ENCODE measurements around the gene RELL2. TPM values are rescaled to one million over a fixed set of nuclear protein-coding genes. Genes with fewer than 3 reads are reported as not detected.

RELL2 gene
- polyA plus RNA-seq, 3 donors, result 1.4 to 2.6 (median 1.5) TPM

DNA sequence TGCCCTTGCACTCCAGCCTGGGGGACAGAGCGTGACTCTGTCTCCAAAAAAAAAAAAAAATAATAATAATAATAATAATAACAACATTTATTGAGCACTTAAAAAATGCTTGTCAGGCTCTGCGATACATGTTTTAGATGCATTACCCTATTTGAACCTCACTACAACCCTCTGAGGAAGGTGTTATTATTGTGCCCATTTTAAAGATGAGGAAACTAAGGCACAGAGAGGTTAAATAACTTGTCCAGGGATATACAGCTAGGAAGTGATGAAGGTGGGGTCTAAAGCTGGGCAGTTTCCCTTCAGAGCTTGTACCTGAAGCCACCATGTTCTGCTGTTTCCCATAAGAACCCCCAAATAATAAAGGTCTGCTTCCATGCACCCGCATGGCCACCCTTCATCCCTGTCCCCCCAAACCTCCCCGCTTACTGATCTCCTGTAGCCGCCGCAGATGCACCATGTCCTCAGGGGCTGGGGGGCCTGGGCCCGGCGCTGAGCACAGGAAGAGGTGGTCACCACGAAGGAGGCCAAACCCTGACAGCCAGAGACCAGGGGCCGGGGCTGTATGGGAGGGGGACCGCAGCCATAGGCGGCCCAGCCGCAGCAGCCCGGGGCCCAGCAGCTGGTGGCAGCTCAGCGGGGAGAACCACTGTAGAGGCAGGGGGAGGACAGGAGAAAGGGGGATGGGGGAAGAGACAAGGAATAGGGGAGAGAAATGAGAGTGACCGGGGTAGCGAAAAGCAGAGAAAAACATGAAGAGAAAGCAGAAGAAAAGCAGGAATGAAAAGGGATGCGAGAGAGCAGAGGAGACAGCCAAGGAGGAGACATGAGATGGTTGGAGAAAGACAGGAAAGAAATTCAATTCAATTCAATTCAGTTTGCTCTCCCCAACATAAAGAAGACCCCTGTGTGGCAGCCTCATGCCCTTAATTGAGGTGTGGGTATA is 29.5 kb downstream of the RELL2 start:
- no peak overlapping the region for H3K27ac ChIP-seq (ENCODE audit: low read depth, low read length)
- 86 to 90% (median 88%) methylated on average over 18 of the region's 18 CpGs for WGBS, 3 donors

DNA sequence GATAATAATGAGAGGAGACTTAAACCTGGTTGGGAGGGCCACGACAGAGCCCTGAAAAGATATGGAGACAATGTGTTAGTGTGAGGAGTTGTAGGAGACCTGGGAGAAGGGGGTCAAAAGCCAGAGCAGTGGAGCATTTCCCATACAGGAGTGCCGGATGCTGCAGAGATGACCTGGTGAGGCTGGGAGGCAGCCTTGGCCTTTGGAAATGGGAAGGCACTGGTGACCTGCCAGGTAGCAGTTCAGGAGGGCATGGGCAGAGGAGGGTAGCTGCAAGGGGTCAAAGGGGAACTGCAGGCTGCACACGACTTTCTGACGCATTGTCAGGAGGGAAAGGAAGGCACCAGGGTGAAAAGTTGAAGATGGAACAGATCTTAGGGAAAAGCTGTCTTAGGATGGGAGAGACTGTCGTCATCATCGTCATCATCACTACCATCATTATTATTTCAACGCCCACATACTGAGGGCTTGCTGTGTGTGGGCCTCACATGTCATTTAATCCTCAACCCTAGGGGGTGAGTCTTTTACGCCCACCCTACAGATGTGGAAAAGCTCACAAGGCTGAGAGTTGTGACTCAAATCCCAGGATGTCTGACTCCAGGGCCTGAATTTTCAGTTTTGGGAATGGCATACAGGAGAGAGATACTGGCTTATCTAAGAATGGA is 31.9 kb downstream of the RELL2 start:
- H3K27ac ChIP-seq (ENCODE audit: low read depth, low read length), result no peak overlapping the region

DNA sequence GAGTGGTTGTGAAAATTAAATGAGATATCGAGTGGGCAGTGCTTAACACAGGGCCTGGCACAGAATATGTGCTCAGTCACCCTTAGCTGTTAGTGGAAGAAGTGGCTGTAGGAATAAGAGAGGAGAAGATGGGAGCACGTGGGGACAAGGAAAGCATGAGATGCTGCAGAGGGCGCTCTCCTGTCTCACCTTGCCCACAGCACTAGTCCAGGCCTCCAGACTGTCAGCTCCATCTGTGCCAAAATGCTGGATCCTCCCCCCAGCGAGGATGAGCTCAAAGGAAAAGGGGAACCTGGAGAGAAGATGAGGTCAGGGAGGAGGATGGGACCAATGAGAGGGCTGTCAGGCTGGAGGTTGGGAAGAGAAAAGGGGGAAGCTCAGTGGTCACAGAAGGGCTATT is 32.7 kb downstream of the RELL2 start:
- H3K27ac ChIP-seq (ENCODE audit: low read depth, low read length), result no peak overlapping the region
- WGBS, 3 donors, result 78 to 88% (median 79%) methylated on average over 4 of the region's 4 CpGs

More for the DNA sequence above, 31.9 kb downstream of the RELL2 start:
- WGBS, 3 donors, result 80 to 83% (median 82%) methylated on average over 8 of the region's 8 CpGs

DNA sequence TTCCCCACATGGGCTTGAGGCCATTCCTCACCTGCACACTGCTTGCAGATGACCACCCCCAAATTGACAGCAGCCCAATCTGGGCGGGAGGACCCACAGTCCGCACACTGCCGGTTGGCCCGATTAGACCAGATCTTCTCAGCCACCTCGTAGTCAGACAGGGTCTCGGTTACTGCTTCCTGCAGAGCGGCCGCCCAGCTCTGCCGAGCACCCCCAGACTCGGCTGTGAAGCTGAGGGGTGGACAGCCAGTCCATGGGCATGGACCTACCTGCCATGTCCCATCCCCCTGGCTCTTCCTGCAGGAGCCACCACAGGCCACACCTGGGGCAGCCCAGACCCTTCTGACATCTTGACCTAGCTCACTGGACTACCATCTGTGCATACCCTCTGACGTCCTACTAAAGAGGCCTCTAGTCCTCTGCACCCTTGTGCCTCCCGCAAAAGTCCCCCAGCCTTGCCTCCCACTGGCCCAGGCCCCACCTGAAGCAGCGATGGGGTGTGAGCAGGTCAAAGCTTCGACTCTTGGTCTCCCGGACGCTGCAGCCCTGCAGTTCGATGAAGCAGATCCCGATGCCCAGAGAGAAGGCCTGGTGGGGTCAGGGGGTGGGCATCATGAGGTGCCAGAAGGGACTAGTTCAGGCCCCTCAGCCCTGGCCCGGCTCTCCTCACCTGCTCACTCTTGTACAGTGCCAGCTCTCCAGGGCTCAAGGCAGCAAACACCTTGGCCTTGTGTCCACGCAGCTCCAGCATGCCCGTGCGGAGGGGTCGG is 35.5 kb downstream of the RELL2 start:
- WGBS, 3 donors, result 86 to 94% (median 94%) methylated on average over 21 to 23 of the region's 23 CpGs
- no peak overlapping the region for H3K27ac ChIP-seq (ENCODE audit: low read depth, low read length)

DNA sequence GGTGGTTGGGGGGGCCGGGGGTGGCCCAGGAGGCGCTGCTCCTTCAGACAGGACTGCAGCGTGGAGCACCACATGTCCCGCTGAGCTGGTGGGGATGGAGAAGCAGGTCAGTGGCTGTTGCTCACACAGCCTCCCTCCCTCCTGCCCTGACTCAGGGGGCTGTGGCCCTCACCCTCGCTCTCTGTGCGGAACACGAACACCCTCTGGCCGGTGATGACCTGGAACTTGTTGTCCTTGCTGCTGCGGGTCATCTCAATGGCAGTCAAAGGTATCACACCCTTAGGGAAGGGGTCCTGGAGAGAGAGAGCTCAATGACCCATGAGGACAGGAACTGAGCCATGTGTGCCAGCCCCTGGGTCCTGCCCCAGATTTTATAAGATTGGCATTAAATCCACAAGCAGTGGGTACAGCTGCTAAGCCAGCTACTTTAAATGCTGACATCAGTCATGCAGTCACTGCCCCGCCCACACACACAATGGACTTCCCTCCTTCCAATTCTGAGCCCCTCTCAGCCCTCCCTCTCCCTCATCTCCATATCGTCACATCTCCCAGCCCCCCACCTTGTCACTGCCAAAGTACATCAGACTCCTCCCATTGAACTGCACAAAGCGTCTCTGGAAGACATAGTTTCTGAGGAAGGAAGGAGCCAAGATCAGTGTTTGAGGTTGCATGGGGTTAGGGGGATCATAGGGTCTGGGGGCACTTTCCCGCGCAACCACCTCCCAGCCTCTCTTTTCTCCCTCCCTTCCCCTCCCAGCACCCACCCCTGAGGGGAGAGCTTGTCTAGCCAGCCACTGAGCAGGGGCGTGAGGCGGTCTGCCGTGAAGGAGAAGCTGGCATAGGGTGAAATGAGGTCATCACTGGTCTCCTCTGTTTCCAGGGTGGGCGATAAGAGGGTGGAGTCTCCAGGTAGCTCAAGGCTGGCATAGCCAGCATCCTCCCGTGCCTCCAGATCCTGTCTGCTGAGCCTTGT is 36.3 kb downstream of the RELL2 start:
- H3K27ac ChIP-seq (ENCODE audit: low read depth, low read length), result no peak overlapping the region
- 69 to 77% (median 74%) methylated on average over 19 of the region's 19 CpGs for WGBS, 3 donors

DNA sequence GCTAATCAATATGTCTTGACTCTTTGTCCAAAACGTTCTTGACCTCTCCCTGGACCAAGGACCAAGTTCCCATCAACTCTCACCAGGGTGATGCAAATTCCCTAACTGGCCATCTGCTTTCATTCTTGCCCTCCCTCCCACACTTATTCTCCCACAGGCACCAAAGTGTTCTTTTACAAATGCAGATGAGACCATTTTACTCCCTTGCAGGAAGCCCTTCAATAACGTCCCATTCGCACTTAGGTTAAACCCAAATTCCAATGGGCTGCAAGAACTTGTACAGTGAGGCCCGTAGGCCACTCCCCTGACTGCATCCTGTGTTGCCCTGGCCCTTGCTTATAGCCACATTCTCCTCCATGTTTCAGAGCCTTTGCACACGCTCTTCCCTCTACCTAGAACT is 38.0 kb downstream of the RELL2 start:
- WGBS, 3 donors, result 70 to 72% (median 71%) methylated on average over 5 of the region's 5 CpGs

DNA sequence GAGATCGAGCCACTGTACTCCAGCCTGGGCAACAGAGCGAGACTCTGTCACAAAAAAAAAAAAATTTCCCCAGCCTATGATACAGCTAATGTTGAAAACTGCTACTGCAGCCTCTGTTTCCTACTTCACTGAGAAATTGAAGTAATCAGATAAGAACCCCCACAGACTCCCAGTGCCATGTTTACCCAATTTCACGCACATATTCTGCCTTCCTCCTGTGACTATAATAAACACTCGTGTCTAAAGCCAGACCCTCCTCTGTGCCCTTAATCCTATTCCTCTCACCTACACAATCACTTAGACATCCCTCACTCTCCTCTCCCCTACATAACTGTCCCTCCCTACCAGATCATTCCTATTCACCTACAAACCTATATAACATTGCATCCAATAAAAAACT is 38.9 kb downstream of the RELL2 start:
- 85 to 91% (median 91%) methylated on average over 4 of the region's 4 CpGs for WGBS, 3 donors
- no peak overlapping the region for H3K27ac ChIP-seq (ENCODE audit: low read depth, low read length)

More for the DNA sequence above, 38.0 kb downstream of the RELL2 start:
- H3K27ac ChIP-seq (ENCODE audit: low read depth, low read length), result no peak overlapping the region

DNA sequence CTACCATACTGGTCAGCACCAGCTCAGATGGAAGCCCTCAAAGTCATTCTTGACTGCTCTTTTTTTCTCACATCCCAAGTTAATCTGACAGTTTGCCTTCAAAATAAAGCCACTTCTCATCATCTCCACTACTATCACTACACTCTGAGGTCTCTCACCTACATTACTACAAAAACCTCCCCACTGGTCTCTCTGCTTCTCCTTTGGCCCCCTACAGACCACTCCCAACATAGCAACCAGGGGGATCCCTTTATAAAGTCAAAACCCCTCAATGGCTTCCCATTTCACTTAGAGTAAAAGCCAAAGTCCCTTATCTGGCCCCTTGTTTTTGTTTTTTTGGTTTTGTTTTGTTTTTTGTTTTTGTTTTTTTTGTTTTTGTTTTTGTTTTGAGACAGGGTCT is 40.6 kb downstream of the RELL2 start:
- H3K27ac ChIP-seq (ENCODE audit: low read depth, low read length), result no peak overlapping the region

DNA sequence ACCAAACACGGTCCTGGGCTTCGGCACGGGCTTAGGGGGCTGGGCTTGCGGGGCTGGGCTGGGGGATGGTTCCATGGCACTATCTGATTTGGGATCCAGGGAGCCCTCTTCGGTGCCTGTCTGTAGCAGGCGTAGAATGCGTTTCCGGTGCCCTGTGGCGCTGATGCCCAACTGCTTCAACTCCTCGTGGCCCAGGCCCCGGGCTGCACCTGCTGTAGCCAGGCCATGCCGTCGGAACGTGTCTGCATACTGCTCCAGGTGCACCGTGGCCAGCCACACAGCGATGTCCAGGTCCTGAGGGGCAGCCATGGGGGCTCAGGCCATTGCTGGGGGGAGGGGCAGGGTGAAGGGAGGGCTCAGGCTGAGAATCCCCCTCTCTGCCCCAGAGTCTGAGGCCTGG is 43.4 kb downstream of the RELL2 start:
- WGBS, 3 donors, result 74 to 86% (median 84%) methylated on average over 16 of the region's 16 CpGs
- H3K27ac ChIP-seq (ENCODE audit: low read depth, low read length), result no peak overlapping the region

DNA sequence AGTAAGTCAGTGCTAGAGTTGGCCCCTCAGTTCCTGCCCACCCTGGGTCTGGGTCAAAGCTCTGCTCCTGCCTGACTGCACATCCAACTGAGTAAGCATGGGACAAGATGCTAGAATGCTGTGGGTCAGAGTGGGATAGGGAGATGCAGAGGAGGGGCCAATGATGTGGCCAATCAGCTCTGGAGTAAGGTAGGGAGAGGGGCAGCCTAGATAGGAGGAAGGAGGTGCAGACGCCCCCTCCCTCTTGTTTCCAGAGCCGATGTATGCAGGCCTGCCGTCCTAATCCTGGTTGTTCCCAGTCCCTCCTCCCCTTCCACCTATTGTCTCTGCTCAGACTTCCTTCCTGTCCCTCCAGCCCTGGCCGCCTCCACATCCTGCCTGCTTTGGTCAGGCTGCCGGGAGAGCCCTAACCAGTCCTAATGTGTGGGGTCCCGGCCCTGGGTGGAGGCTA is 44.0 kb downstream of the RELL2 start:
- H3K27ac ChIP-seq (ENCODE audit: low read depth, low read length), result no peak overlapping the region
- 40 to 76% (median 48%) methylated on average over 5 to 6 of the region's 6 CpGs for WGBS, 3 donors

DNA sequence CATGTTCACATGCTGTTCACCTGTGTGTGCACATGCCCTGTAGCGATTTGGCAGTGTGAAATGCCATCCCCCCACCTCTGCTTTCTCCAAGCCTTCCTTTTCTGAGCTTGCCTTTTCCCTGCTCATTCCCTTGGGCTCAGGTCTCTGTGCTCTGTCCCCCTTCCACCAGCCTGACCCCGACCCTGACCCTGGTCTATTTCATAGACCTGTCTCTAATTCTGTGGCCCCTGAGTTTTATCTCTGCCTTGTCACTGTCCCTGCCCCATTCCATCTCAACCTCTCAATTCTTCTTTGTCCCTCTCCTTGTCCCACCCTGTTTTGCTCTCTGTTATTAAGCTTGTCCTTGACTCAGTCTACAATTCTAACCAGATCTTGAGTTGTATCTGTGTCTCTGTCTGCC is 44.5 kb downstream of the RELL2 start:
- H3K27ac ChIP-seq (ENCODE audit: low read depth, low read length), result no peak overlapping the region
- WGBS, 3 donors, result 73 to 87% (median 74%) methylated on average over 2 of the region's 2 CpGs

DNA sequence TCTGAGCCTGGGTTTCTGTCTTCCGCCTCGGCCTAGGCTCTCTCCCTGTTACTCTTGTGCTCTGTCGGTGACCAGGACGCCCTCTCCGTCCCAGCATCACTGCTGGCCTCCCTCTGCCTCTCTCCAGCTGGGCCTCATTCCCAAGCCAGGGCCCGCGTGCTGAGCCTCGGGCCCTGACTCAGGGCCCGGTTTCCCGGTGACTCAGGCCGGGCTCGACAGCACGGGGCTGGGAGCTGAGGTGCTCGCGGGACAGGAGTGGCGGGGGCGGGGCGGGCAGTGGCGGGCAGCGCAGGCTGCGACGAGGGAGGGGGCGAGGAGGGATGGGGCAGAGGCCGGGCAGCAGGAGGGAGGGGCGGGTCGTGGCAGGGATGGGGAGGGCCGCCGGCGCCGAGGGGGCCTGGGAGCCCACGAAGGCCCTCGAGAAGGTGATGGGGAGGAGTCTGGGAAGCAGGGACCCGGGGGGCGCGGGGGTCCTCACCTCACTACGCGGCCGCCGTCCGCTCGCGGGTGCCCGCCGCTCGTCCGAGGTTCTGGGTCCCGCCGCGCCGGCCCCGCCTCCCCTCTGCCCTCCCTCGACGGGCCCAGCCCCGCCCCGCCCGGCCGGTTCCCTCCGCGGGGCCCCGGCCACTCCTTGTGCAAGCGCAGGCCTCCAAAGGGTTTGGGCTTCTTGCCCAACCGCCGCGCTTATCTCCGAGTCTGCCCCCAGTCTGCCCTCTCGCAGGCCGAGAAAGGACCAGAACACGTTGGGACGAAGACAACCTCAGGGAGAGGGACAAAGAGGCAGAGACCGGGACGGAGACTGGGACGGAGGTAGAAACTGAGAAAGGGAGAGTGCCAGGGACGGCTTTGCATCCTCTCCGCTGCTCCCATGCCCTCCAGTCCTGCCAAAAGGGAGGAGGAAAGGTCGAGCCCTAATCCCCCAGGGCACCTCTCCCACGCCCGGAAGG is 45.2 kb downstream of the RELL2 start, which contains the start of gene ARAP3:
Gene ARAP3, minus strand, starts transcription at position 536 of the 947 bp plus-strand sequence. CDS start 1,744 bp downstream, outside the sequence.
- H3K27ac ChIP-seq (ENCODE audit: low read depth, low read length), result peak within 1 kb of the TSS; percentile 73
- 6 to 12% (median 7%) methylated on average over 39 to 77 of the region's 77 CpGs for WGBS, 3 donors

DNA sequence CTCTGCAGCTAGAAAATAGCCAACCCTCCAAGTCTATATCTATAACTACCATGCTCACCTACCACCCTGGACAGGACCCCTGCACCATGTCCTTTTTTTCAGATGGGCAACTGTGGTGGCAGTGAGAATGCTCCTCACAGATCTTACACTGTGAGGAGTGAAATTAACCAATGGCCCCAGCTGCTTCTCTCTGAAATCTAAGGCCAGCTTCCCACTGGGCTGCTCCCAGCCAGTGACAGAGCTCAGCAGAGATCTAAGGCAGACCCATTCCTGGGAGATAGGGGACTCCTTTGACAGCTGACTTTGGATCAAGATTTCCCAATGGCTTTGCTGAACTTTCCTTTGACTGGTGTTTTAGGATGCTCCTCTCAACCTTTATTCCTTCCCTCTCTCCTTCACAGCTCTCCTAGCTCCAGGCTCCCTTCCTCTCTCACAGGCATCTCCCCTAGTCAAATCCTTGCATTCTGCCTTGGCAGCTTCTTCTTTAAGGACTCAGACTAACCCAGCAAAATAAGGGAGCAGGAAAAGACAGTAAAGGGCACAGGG is 46.9 kb downstream of the RELL2 start:
- no peak overlapping the region for H3K27ac ChIP-seq (ENCODE audit: low read depth, low read length)

DNA sequence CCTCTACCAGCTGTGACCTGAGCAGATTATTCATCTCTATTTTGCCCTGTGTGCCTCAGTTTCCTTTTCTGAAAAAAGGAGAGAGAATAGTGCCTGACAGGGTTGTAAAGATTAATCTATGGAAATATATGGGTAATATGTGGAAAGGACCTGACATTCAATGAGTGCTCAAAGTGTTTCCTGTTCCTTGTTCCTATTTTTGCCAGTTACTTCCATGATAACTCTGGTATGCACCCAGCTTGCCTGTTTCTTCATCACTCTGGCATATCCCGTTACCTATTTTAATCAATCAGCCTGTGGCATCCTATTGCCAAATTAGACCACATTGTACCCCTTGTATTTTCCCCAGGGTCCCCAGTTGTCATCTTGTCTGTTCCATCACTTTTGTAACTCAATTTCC is 48.8 kb downstream of the RELL2 start:
- no peak overlapping the region for H3K27ac ChIP-seq (ENCODE audit: low read depth, low read length)
- 60 to 91% (median 61%) methylated on average over 1 of the region's 1 CpG for WGBS, 3 donors

DNA sequence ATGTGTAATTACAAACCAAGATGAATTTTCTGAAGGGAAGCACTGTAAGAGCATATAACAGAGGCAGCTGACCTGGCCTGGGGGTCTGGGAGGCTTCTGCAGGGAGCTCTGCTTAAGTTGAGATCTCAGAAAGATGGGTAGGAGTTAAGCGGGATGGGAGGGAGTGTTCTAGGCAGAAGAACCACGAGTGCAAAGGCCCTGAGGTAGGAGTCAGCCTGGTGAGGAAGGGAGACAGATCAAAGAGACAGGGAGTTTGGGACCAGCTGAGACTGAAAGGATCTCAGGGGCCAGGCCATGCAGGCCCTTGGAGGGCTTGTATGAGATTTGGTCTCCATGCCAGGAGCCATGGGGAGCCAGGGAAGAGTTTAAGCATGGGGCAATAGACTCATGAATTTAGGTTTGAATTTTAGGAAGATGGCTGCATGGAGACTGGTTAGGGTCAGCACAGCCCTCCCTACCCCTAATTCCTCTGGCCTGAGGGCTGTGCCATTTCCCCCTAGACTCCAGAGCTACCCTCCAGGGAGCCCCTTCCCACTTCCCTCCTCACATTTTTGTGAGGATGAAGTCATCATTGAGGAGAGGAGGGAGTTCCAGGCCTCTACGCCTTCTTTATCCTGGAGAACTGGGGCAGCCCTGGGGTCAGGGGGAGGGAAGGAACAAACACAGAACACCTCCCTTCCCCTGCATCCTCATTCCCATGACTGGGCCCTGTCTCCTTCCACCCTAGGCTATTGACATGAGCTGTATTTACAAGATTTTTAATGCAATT is 50.0 kb downstream of the RELL2 start:
- no peak overlapping the region for H3K27ac ChIP-seq (ENCODE audit: low read depth, low read length)
- WGBS, 3 donors, result 69 to 74% (median 69%) methylated on average over 3 of the region's 3 CpGs
